HG02852 (cell line): ENCODE results near the gene KRTAP20-4.

Experiments used
- ATAC-seq: cut with Tn5 transposase; IDR thresholded peaks from one replicate; pipeline ENCODE4 v1.9.1; 2021; ENCODE audit warnings: mild to moderate bottlenecking, moderate library complexity; ENCODE audit not compliant: unreplicated experiment

Gene KRTAP20-4

DNA sequence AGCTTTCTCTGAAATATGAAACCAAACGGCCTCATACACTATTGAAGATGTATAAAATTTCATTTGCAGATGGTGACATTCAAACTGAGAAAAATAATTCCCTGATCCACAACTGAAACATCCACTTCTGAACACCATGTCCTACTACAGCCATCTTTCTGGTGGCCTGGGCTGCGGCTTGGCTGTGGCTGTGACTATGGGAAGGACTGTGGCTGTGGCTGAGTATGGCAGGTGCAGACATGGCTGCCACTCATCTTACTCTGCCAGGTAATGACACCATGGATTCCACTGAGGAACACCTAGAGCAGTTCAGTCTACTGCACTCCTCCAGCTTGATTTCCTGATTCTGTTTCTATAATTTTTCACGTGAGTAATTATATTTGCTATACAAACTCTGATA, at the start of gene KRTAP20-4:
TSS of gene KRTAP20-4 (plus strand) at position 106 of the 400 bp plus-strand sequence.
- ATAC-seq = no peak

DNA sequence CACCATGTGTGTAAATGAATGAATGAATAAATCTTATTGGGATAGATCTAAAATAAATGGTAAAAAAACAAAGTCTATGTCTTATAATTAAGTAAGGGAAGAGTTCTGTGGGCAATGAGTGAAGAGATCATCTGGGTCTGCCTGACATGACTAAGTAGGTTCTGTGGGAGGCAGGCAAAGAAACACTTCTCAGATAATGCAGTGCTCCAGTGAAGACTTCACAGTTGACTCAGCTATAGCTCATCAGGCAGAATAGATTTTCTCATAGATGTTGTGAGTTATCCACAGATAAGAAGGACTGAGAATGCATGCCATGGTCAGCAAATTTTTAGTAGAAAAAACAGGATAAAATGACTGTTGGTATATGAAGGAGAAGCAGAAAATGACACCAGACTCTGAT, 42.7 kb upstream of the KRTAP20-4 start:
- no peak for ATAC-seq

DNA sequence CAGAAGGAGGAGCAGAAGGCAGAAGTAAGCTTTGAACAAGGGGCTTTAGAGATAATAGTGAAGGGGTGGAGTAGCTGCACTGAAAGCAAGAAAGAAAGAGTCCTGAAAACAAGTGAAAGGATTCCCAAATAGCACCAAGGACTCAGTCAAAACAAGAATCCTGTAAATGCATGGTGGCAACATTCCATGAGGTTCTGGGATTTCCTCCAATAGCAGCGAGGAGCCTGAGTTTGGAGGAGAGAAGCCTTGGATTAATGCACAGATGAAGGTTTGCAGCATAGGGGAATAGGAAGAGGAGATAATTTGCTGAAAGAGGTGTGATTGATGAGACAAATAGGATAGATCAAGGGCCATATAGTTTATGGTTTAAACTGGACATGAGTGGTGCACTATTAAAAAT, 41.1 kb upstream of the KRTAP20-4 start:
- ATAC-seq = no peak

- ATAC-seq = no peak
These were observed 40.3 kb upstream of the KRTAP20-4 start for GRCh38 chr21:30580132-30580531.

DNA sequence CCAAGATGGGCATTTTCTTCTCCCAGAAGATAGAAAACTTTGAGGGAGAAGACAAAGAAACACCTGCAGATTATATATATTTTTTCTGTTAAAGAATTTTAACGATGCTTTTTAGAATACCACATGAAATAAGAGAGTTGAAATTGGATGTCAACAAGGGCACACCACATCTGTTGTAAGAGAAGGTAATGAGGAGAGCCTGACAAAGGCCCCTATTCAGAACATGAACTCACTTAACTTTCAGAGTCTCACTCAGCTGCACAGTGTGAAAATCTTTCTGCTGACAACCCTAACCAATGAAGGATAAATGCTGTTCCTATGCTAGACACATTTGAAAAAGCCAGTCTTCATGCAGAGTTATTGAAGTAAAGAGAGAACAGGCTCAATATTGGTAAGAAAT, 37.6 kb upstream of the KRTAP20-4 start:
- no peak for ATAC-seq

DNA sequence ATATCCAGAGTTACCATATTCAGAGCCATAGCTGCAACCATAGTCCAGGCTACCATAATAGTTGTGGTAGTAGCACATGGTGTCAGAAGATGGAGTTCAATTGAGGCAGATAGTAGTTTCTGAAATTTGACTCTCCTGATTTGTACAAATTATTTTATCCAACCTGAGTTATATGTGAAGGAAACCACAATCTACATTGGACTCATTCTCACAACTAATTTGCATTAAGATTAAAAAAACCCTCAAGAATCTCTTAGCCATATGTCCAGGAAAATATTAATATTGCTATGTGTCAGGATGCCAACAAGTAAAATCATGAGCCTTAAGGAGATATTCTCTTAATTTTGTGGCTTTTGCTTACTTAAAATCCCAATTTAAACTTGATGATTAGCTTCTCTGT, 30.1 kb upstream of the KRTAP20-4 start, which contains the start of gene KRTAP22-2:
TSS of gene KRTAP22-2 (minus strand) at position 101 of the 400 bp plus-strand sequence.
- no peak for ATAC-seq

GRCh38 chr21:30592140-30592539, 28.3 kb upstream of the KRTAP20-4 start, which contains the start of gene KRTAP6-3:
TSS of gene KRTAP6-3 (plus strand) at chr21:30592440. CDS start at chr21:30592446, 6 bp downstream.
- ATAC-seq = no peak

DNA sequence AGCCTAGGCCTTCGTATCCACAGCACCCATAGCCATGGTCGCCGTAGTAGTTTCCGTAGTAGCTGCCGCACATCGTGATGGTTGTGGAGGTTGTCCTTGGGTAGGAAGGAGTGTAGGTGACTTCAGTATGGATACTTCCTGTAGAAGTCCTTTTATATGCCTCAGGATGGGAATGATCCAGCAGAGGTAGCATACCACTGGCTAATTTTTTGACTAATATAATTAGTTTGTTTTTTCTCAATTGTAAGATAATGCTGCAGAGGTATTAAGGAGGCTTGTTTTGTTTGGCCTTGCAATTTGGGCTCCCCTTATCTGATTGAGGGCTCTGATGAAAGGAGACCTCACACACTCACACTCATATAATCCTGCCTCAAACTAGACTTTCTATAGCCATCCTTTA, 21.6 kb upstream of the KRTAP20-4 start, which contains the start of gene KRTAP6-2:
TSS of gene KRTAP6-2 (minus strand) at position 101 of the 400 bp plus-strand sequence. CDS start at position 73, 28 bp downstream.
- no peak for ATAC-seq

DNA sequence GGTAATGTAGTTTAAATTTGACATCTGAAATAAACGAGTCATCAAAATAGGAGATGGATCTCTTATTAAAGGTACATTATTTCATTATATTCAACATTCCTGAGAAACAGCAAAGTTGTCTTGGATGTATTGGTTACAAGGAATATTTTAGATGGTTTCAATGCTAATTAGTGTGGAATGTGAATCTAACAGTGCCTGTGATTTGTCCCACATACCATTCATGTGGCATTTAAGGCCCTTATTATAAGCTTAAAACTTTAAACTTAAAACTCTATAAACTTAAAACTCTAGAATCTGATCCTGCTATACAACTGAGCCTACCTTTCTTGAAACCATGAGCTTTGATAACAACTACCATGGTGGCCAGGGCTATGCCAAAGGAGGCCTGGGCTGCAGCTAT, 19.6 kb upstream of the KRTAP20-4 start, which contains the start of gene KRTAP22-1:
TSS of gene KRTAP22-1 (plus strand) at position 301 of the 400 bp plus-strand sequence.
- no peak for ATAC-seq

DNA sequence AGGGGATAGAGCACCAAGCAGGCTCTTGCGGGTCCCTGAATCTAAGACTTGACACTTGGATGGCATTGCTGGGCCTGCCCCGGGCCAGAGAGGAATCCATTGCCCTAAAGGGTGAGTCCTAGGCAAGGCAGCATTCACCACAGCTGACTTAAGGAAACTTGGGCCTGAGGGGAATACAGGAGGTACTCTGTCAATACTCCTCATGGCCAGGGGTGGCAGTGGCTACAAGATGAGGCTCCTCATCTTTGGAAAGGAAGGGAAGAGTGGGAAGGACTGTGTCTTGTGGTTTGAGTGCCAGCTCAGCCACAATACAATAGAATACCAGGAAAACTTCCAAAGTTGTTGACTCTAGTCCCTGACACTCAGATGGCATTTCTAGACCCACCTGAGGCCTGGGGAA, 14.5 kb upstream of the KRTAP20-4 start:
- no peak for ATAC-seq

- ATAC-seq = no peak
These were observed 8.3 kb upstream of the KRTAP20-4 start for GRCh38 chr21:30612132-30612531.

GRCh38 chr21:30613836-30614235, 6.6 kb upstream of the KRTAP20-4 start, which contains the start of gene KRTAP6-1:
TSS of gene KRTAP6-1 (minus strand) at chr21:30613930. CDS start at chr21:30613904, 26 bp downstream.
- no peak for ATAC-seq

DNA sequence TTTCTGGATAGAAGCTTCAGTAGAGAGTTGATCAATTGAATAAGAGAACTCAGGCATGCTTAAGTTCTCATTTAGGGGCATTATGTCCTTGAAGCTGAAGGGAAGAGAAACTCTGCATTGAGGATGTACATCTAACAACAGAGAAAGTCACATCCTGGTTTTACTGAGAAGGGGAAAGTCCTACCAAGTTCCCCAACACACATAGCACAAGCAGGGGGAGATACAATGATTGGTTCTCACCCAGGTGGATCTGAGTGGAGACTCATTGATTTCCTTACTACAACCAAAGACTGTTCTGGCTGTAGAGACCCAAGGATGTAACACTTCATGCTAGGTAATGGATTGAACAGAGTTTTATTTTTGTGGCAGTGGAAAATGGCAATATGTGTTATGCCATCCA, 5.2 kb upstream of the KRTAP20-4 start:
- ATAC-seq = no peak

DNA sequence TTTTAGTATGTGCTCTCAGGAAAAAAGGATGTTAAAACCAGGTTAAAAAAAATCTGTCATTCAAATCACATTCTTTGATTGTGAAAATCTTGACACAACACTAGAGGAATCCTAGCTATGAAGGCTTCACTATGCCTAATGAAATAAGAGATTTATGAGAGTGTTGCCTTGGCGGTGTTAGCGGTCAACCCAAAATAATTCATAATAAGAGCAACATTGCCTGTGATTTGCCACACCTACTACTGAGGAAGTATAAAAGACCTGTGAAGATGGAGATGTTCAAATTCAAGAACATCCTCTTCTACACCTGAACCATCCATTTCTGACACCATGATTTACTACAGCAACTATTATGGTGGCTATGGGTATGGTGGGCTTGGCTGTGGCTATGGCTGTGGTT, 4.3 kb upstream of the KRTAP20-4 start, which contains the start of gene KRTAP20-1:
TSS of gene KRTAP20-1 (plus strand) at position 301 of the 400 bp plus-strand sequence. CDS start at position 331, 30 bp downstream.
- ATAC-seq = no peak

DNA sequence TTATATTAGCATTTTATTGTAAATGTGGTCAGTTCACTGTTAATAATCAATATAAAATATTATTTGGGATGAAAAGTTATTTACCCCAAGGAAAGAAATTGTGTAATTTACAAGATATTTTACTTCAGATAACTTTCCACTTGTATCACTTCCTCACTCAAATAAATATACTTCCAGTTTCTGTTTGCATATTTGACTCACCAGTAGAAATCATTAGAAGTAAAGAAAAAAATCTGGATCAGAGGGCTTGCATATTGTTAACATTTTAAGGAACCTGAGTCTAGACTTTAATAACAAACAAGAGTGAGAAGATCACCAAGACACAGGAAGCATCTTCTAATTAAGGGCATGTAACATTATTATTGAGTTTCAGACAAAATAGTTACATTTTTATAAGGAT, 347 bp upstream of the KRTAP20-4 start:
- no peak for ATAC-seq

DNA sequence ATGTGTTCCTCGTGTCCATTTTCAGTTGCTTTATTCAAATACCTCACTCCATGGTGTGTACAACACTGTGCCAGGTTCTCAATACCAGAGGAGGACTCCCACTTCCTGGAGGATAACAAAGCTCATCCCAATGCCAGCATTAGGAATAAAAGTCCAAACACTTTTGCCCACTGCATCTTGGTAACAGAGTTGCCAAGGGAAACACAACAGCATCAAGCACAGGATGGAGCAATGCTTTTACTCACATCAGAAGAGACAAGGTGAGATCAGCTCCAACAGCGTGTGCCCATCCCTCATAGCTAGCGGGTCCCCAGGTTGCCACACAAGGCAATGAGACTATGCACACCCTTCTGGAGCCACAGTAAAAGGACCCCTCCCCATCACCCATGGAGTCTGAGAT, 2.9 kb downstream of the KRTAP20-4 start:
- ATAC-seq = no peak

GRCh38 chr21:30625449-30626165, 5.2 kb downstream of the KRTAP20-4 start:
- ATAC-seq = no peak

GRCh38 chr21:30628109-30628508, 7.7 kb downstream of the KRTAP20-4 start:
- no peak for ATAC-seq

- no peak for ATAC-seq
These were observed 8.8 kb downstream of the KRTAP20-4 start for GRCh38 chr21:30629200-30629599.

DNA sequence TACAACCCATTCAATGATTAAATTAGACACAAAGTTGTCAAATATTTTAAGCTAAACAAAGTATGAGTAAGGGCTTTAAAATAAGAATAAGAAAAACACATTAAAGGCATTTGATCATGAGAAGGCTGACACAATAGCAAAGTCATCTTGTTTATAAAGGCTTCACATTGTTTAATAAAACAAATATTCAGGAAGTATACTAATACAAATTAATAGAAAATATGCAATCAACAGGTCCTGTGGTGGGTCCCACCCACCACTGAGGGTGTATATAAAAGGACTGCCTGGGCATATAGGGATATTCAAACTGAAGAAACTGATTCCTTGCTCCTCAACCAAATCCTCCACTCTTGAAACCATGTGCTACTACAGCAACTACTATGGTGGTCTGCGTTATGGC, 14.5 kb downstream of the KRTAP20-4 start, which contains the start of gene KRTAP20-2:
TSS of gene KRTAP20-2 (plus strand) at position 301 of the 400 bp plus-strand sequence. CDS start at position 359, 58 bp downstream.
- ATAC-seq = no peak

DNA sequence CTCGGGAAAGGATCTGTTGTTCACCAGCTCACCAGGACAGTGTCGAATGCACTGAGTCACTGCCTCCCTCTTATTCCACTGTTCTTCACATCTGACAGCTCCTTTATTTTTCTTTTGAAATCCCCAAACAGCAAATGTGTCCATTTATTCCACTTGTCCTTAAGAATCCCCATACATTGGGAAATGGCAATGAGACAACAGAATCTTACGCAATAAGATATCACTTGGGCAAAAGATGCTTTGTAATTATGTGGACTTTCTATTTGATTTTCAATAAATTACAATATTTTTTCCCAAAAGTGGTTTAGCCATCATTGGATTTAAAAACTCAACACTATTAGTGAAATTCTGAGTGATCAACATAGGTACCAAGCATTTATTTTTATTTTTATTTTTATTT, 18.3 kb downstream of the KRTAP20-4 start:
- no peak for ATAC-seq

GRCh38 chr21:30642564-30642963, 22.1 kb downstream of the KRTAP20-4 start, which contains the start of gene KRTAP20-3:
TSS of gene KRTAP20-3 (plus strand) at chr21:30642864.
- ATAC-seq = no peak
